NB4 (cell line): Measurements from ENCODE around the gene NTN1.

Experiments used
- CTCF ChIP-seq: IDR thresholded peaks from one replicate; pipeline ENCODE4 v1.5.1; 2012; ENCODE audit warnings: low read depth, low read length
- MYC ChIP-seq: IDR thresholded peaks from 2 replicates; pipeline ENCODE4 v1.6.1; 2011; ENCODE audit warnings: low read depth, low read length

DNA sequence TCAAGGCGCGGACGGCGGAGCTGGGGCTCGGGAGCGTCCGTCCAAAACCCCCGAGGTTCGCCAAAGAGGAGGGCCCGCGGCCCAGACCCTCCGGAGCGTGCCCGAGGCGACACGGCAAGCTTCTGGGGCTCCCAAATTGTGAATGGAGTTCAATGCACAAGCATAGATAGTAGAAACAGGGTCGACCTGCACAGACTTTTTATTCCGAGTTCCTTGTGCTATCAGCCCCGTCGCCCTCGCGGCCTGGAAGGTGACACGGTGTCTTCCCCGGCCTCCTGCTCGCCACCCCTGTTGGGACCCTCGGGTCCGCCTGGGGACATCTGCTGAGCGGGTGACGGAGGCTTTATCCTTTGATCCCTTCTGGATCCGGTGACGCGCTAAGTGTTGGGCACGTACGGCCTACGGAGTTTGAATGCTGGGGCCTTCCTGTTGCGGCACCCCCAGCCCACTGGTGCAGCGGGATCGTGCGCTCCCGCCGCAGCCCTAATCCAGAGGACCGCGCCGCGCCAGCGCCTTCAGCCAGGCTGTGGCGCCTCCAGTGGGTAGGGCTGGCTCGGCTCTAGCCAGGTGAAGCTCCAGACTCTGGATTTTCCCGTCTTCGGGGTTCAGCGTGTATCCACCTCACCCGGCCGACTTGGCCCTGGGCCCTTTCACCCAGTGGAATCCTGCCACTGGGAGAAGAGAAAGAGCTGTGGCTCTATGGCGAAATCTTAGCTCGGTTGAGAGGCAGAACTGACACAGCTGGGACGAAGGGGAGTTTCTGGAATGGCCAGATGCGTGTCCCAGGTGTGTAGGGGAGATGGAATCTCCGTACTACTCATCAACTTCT is 17.0 kb upstream of the NTN1 start:
- no peak for TF ChIP-seq MYC
- no peak for TF ChIP-seq CTCF
